K562 (cell line): ENCODE data around the gene DCAF11. TPM values are rescaled to one million over a fixed set of nuclear protein-coding genes. Genes with fewer than 3 reads are reported as not detected.
A peak's percentile ranks its signal among the peaks of the same experiment; 100 is the strongest.

Source experiments
- ATAC-seq: fragments of 200-7000 bp; cut with Tn5 transposase; 3 replicates; pipeline ENCODE4 v1.9.1; 2020; ENCODE audit warnings: moderate library complexity
- BruUV-seq: library from RNA; stranded (reverse); fragments of 400-500 nt; replicated peaks from 2 replicates; lab custom pipeline; 2021; lab: Mats Ljungman, UMichigan
- CTCF ChIA-PET: fragments of 300-600 bp; formaldehyde crosslinking; extraction: SDS; loops from one replicate; lab custom pipeline; 2021; ENCODE audit warnings: low intra/inter-chr PET ratio; lab: Yijun Ruan, JAX
- POLR2A ChIA-PET: fragments of 300-600, 350-650 bp; sonication (Branson Sonifier 250); formaldehyde crosslinking; extraction: SDS; loops from one replicate; lab custom pipeline; 2021; ENCODE audit warnings: antibody characterized with exemption, inconsistent platforms; lab: Yijun Ruan, JAX
- DNase-seq, 4 experiments: peaks; one replicate each; pipeline versions ENCODE4 v3.0.0 to v3.0.0-alpha.2; 2011 to 2018; ENCODE audit warnings: low spot score in 3 of 4, mixed read lengths in 3 of 4; ENCODE audit errors: extremely low read depth in 1 of 4
- FAIRE-seq: peaks from 2 replicates; lab custom pipeline; 2011; peaks lifted over from hg19 to GRCh38; lab: Jason Lieb, UNC
- H2AFZ ChIP-seq: 2 replicates; pipeline ENCODE4 v1.6.0; 2011; ENCODE audit warnings: low read depth, low read length, control low read depth, inconsistent platforms
- H3K27ac ChIP-seq: fragments of 200-600 bp; 3 replicates; pipeline ENCODE4 v1.8.0; 2011; ENCODE audit warnings: low read depth, mild to moderate bottlenecking, control low read depth, inconsistent platforms, low read length, moderate library complexity, mixed read lengths; ENCODE audit errors: extremely low read depth
- H3K27me3 ChIP-seq, 2 experiments: fragments of 300-600 bp in 1 of 2; 2 replicates in 1 of 2; 3 replicates in 1 of 2; pipeline versions ENCODE4 v1.6.0 to v1.8.0; 2011; ENCODE audit warnings: inconsistent platforms in 2 of 2, low read length in 2 of 2, mild to moderate bottlenecking in 1 of 2, mixed read lengths in 1 of 2, moderate library complexity in 1 of 2; ENCODE audit not compliant: control insufficient read depth in 2 of 2, insufficient read depth in 2 of 2
- H3K36me3 ChIP-seq: fragments of 300-600 bp; 3 replicates; pipeline ENCODE4 v1.8.0; 2011; ENCODE audit warnings: mild to moderate bottlenecking, low read length, inconsistent platforms; ENCODE audit not compliant: control insufficient read depth, insufficient read depth
- H3K4me1 ChIP-seq, 2 experiments: fragments of 200-600 bp in 1 of 2; replicated peaks in 1 of 2; 2 replicates in 1 of 2; 3 replicates in 1 of 2; pipeline versions ENCODE4 v1.5.1 to v1.8.0; 2011; ENCODE audit warnings: inconsistent platforms in 2 of 2, low read length in 2 of 2, mild to moderate bottlenecking in 1 of 2, mixed read lengths in 1 of 2, moderate library complexity in 1 of 2; ENCODE audit not compliant: control insufficient read depth in 2 of 2, insufficient read depth in 2 of 2
- H3K4me2 ChIP-seq: 2 replicates; pipeline ENCODE4 v1.6.1; 2011; ENCODE audit warnings: low read length, control low read depth, inconsistent platforms, mixed read lengths; ENCODE audit not compliant: insufficient read depth
- H3K4me3 ChIP-seq: fragments of 200-600 bp; sonication (generic), shearing (Covaris generic); 2 replicates; pipeline ENCODE4 v1.5.1; 2016; ENCODE audit warnings: control low read depth, inconsistent platforms
- H3K79me2 ChIP-seq: fragments of 200-600 bp; 3 replicates; pipeline ENCODE4 v1.8.0; 2011; ENCODE audit warnings: low read length, inconsistent platforms; ENCODE audit not compliant: control insufficient read depth, insufficient read depth
- H3K9ac ChIP-seq, 2 experiments: 2 replicates each; pipeline versions ENCODE4 v1.6.0 to v1.6.1; 2011; ENCODE audit warnings: low read depth in 2 of 2, low read length in 2 of 2, control low read depth in 1 of 2, inconsistent platforms in 1 of 2, mild to moderate bottlenecking in 1 of 2, mixed read lengths in 1 of 2; ENCODE audit not compliant: insufficient read depth in 1 of 2
- H3K9me1 ChIP-seq: one replicate; pipeline ENCODE4 v1.6.0; 2011; ENCODE audit warnings: inconsistent platforms, mild to moderate bottlenecking, low read length, moderate library complexity; ENCODE audit not compliant: control insufficient read depth, insufficient read depth
- H3K9me3 ChIP-seq: replicated peaks from 2 replicates; pipeline ENCODE4 v1.5.1; 2011; ENCODE audit warnings: low read depth, low read length, inconsistent platforms; ENCODE audit not compliant: control insufficient read depth, insufficient read depth
- H4K20me1 ChIP-seq: replicated peaks from 2 replicates; pipeline ENCODE4 v1.6.1; 2011; ENCODE audit warnings: low read length, inconsistent platforms, mixed read lengths; ENCODE audit not compliant: control insufficient read depth, insufficient read depth
- HOXB6 ChIP-seq: fragments of 250-450 bp; sonication (Bioruptor Pico); IDR thresholded peaks from 2 replicates; pipeline ENCODE4 v1.5.1; 2022; ENCODE audit warnings: mild to moderate bottlenecking, borderline replicate concordance
- KAT8 ChIP-seq: fragments of 450-650 bp; IDR thresholded peaks from 2 replicates; pipeline ENCODE4 v1.6.1; 2016; ENCODE audit warnings: low read depth, mild to moderate bottlenecking
- KDM1A ChIP-seq, 2 experiments: fragments of 450-650 bp; IDR thresholded peaks; 2 replicates each; pipeline ENCODE4 v1.6.1; 2016; ENCODE audit warnings: mild to moderate bottlenecking in 2 of 2
- PTBP1 ChIP-seq: fragments of 200-400 bp; formaldehyde crosslinking; IDR thresholded peaks from 2 replicates; pipeline ENCODE4 v1.6.1; 2017; ENCODE audit warnings: low read depth, low read length
- SMAD4 ChIP-seq: fragments of 250-450 bp; sonication (Bioruptor Pico); conservative IDR thresholded peaks from 2 replicates; pipeline ENCODE4 v1.8.0; 2021; ENCODE audit warnings: inconsistent platforms, mild to moderate bottlenecking, moderate library complexity
- XRCC5 ChIP-seq: fragments of 200-400 bp; formaldehyde crosslinking; IDR thresholded peaks from 2 replicates; pipeline ENCODE4 v1.6.1; 2017; ENCODE audit warnings: low read depth, mild to moderate bottlenecking, low read length
- WGBS: fragments of 100-300 bp; shearing (Covaris generic); methylation state at CpG from one replicate; pipeline ENCODE4 v1.1.6; 2016; ENCODE audit warnings: low coverage, mixed read lengths; ENCODE audit not compliant: insufficient coverage; ENCODE audit errors: missing lambda C conversion rate; 5-methylcytosine and 5-hydroxymethylcytosine counted together
- in situ Hi-C: fragments of 300-500 bp; cut with MboI; formaldehyde crosslinking; loops from 4 replicates; pipeline ENCODE4 v1.15.0; 2018; ENCODE audit warnings: inconsistent platforms, mixed read lengths
- intact Hi-C: fragments of 100-400 bp; cut with micrococcal nuclease; formaldehyde crosslinking; loops from 2 replicates; pipeline ENCODE4 v1.14.2; 2022
- polyA plus RNA-seq, 8 experiments: library from polyadenylated mRNA; depleted of rRNA in 4 of 8; stranded (reverse) in 5 of 8; unstranded in 3 of 8; fragments of >200 nt; fragmentation: Nextera tagmentation in 2 of 8; fragmentation: Illumina TruSeq in 1 of 8; extraction: Ambion mirVana in 2 of 8; extraction: Trizol in 1 of 8; gene quantifications; 2 replicates each; pipeline versions ENCODE4 v1.2.1 to v1.2.3, GENCODE V29; 2011 to 2014; ENCODE audit warnings: inconsistent platforms in 1 of 8, missing spikeins in 1 of 8
- total RNA-seq, 7 experiments: library from RNA; depleted of rRNA in 6 of 7; stranded (reverse); fragments of >200 nt in 6 of 7; fragmentation: Illumina TruSeq in 2 of 7; extraction: Trizol in 2 of 7; gene quantifications; 2 replicates each; pipeline versions ENCODE4 v1.2.1 to v1.2.3, GENCODE V29; 2011 to 2021; ENCODE audit warnings: low replicate concordance in 1 of 7
- TF ChIP-seq, protein P1 (sequence below), 3 experiments: fragments of 200-800 bp in 1 of 3; fragments of 250-450 bp in 1 of 3; fragments of 450-650 bp in 1 of 3; sonication (Bioruptor Pico) in 1 of 3; sonication (Bioruptor generic) in 1 of 3; formaldehyde crosslinking in 1 of 3; IDR thresholded peaks; 2 replicates each; pipeline versions ENCODE4 v1.6.1 to v1.8.0; 2016 to 2022; ENCODE audit warnings: mild to moderate bottlenecking in 2 of 3, missing genetic modification characterization in 2 of 3, missing compliant biosample characterization in 1 of 3, moderate library complexity in 1 of 3
- TF ChIP-seq, protein P2 (sequence below): sonication (generic); formaldehyde crosslinking; IDR thresholded peaks from 2 replicates; pipeline ENCODE4 v1.8.1; 2023; ENCODE audit warnings: mild to moderate bottlenecking, missing genetic modification reagents
- TF ChIP-seq, protein P3 (sequence below): fragments of 250-450 bp; sonication (Bioruptor Pico); IDR thresholded peaks from 2 replicates; pipeline ENCODE4 v1.4.0; 2020; ENCODE audit warnings: borderline replicate concordance

The DCAF11 gene
- total and polyA plus RNA-seq, 9 of the 15 experiments (the other 6 are each of a cell fraction or from before 2014, with no cell fraction given), result 8.5 to 46.2 (median 36.4) TPM

DNA sequence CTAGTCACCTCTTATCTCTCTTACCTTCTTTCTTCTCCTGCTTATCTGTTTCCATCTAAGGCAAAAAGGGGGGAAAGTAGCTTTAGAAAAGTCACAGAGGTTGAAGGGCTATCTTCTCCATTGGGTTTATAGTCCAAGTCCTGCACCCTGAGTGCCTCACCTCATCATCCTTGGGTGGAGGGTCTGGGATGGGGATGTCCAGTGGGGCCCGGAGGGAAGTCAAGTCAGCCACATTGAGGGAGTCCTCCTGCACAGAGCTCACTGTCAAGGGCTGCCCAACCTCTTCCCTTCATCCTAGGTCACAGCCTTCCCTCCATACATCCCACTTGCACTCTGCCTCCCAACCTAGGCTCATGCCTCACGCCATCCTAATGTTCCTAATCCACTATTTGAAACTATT, 30.6 kb downstream of the DCAF11 start:
- TF ChIP-seq PTBP1 (no peak), KDM1A (IDR thresholded peaks at IDR 0.05) (no peak), XRCC5 (no peak), SMAD4 (CRISPR knock-in tag) (no peak), HOXB6 (no peak), KAT8 (no peak)
- TF ChIP-seq, protein P1, sequence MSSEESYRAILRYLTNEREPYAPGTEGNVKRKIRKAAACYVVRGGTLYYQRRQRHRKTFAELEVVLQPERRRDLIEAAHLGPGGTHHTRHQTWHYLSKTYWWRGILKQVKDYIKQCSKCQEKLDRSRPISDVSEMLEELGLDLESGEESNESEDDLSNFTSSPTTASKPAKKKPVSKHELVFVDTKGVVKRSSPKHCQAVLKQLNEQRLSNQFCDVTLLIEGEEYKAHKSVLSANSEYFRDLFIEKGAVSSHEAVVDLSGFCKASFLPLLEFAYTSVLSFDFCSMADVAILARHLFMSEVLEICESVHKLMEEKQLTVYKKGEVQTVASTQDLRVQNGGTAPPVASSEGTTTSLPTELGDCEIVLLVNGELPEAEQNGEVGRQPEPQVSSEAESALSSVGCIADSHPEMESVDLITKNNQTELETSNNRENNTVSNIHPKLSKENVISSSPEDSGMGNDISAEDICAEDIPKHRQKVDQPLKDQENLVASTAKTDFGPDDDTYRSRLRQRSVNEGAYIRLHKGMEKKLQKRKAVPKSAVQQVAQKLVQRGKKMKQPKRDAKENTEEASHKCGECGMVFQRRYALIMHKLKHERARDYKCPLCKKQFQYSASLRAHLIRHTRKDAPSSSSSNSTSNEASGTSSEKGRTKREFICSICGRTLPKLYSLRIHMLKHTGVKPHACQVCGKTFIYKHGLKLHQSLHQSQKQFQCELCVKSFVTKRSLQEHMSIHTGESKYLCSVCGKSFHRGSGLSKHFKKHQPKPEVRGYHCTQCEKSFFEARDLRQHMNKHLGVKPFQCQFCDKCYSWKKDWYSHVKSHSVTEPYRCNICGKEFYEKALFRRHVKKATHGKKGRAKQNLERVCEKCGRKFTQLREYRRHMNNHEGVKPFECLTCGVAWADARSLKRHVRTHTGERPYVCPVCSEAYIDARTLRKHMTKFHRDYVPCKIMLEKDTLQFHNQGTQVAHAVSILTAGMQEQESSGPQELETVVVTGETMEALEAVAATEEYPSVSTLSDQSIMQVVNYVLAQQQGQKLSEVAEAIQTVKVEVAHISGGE (CRISPR knock-in tag; IDR thresholded peaks at IDR 0.05), result no peak
- TF ChIP-seq, protein P2, sequence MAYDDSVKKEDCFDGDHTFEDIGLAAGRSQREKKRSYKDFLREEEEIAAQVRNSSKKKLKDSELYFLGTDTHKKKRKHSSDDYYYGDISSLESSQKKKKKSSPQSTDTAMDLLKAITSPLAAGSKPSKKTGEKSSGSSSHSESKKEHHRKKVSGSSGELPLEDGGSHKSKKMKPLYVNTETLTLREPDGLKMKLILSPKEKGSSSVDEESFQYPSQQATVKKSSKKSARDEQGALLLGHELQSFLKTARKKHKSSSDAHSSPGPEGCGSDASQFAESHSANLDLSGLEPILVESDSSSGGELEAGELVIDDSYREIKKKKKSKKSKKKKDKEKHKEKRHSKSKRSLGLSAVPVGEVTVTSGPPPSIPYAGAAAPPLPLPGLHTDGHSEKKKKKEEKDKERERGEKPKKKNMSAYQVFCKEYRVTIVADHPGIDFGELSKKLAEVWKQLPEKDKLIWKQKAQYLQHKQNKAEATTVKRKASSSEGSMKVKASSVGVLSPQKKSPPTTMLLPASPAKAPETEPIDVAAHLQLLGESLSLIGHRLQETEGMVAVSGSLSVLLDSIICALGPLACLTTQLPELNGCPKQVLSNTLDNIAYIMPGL (CRISPR knock-in tag), result no peak
- TF ChIP-seq, protein P3, sequence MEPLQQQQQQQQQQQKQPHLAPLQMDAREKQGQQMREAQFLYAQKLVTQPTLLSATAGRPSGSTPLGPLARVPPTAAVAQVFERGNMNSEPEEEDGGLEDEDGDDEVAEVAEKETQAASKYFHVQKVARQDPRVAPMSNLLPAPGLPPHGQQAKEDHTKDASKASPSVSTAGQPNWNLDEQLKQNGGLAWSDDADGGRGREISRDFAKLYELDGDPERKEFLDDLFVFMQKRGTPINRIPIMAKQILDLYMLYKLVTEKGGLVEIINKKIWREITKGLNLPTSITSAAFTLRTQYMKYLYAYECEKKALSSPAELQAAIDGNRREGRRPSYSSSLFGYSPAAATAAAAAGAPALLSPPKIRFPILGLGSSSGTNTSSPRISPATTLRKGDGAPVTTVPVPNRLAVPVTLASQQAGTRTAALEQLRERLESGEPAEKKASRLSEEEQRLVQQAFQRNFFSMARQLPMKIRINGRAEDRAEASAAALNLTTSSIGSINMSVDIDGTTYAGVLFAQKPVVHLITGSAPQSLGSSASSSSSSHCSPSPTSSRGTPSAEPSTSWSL (CRISPR knock-in tag), result no peak
- H3K4me3 ChIP-seq, result peak overlapping the region; percentile 98; the same call in 1 of the 2 replicates
- ChIA-PET POLR2A (interaction anchor here (0.7 to 1.8 kb wide), 3 partner anchors 8 to 84 kb away, joined by 3 to 4 read pairs (median 3); no protein-coding TSS in a partner anchor), CTCF (no interaction called here)
- no peak for DNase-seq
- no peak overlapping the region for H2AFZ ChIP-seq
- peak overlapping the region; percentile 98 for H3K4me2 ChIP-seq
- ATAC-seq, result no peak
- 53% methylated on average over 2 of the region's 2 CpGs for WGBS
- FAIRE-seq, result no peak
- H3K9me3 ChIP-seq, result no peaks in the 10 kb centered on the region
- in situ Hi-C loops, result no loop called here
- no peak overlapping the region; the same call in 2 of the 3 replicates for H3K27ac ChIP-seq
- H3K79me2 ChIP-seq, result peaks cover 50% of the 10 kb centered on the region
- H3K36me3 ChIP-seq, result peaks cover 42% of the 10 kb centered on the region; the same call in 2 of the 3 replicates
- no TSS peak for BruUV-seq
- no peaks in the 10 kb centered on the region for H3K27me3 ChIP-seq
- peaks cover 33 to 53% of the 10 kb centered on the region in 2 experiments; a peak in 4 of 5 replicates for H3K4me1 ChIP-seq
- H4K20me1 ChIP-seq, result no peaks in the 10 kb centered on the region
- H3K9ac ChIP-seq, result peak overlapping the region; percentile 81 to 97; a peak in 2 of 4 replicates
- H3K9me1 ChIP-seq, result peaks cover 5% of the 10 kb centered on the region
- intact Hi-C loops, result loop anchor here (10.0 kb wide), 1 partner anchor 50 kb away; the partner anchor contains the start of gene PCK2
